ENCODE data around the gene WDR70.
"Not testable (repeated sequence)": the region's sequence is repeated elsewhere in the genome, so short reads cannot be mapped to it uniquely, and the experiment has no call there.

Gene WDR70

DNA sequence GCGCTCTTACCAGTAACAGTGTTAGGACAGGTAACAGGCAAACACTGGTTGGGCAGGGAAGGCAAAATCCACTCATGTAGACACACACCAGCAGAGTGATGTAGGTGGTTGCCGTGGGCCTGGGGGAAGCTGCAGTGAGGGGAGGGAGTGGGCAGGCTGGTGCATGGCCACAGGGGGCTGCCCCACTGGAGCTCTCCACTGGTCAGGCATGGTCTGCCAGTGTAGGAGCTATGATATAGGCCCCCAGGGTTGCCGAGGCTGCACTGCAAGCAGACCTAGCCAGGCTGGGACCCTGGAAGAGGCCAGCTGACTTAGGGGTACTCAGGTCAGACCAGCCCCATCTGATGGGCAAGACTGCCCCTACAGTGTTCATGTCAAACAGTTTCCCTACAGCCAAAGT is 306.1 kb downstream of the WDR70 start:
- no peak for DNase-seq (ENCODE audit: low spot score)

- DNase-seq (ENCODE audit: low spot score) = no peak
Observed at GRCh38 chr5:37685816-37686215, 306.7 kb downstream of the WDR70 start.

DNA sequence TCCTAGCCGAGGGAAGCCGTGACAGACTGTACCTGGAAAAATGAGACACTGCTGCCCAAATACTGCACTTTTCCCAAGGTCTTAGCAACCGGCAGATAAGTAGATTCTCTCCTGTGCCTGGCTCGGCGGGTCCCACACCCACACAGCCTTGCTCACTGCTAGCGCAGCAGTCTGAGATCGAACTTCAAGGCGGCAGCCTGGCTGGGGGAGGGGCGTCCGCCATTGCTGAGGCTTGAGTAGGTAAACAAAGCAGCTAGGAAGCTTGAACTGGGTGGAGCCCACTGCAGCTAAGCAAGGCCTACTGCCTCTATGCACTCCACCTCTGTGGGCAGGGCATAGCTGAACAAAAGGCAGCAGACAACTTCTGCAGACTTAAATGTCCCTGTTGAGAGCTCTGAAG is 309.8 kb downstream of the WDR70 start:
- not testable (repeated sequence) for DNase-seq (ENCODE audit: low spot score)

DNA sequence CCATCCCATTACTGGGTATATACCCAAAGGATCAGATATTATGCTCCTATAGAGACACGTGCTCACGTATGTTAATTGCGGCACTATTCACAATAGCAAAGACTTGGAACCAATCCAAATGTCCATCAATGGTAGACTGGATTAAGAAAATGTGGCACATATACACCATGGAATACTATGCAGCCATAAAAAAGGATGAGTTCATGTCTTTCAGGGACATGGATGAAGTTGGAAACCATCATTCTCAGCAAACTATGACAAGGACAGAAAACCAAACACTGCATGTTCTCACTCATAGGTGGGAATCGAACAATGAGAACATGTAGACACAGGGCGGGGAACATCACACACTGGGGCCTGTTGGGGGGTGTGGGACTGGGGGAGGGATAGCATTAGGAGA is 315.2 kb downstream of the WDR70 start:
- not testable (repeated sequence) for DNase-seq (ENCODE audit: low spot score)

- DNase-seq (ENCODE audit: low spot score) = no peak
Observed at GRCh38 chr5:37694867-37695266, 315.7 kb downstream of the WDR70 start.

- DNase-seq (ENCODE audit: low spot score) = no peak
Observed at GRCh38 chr5:37695647-37696046, 316.5 kb downstream of the WDR70 start.

DNA sequence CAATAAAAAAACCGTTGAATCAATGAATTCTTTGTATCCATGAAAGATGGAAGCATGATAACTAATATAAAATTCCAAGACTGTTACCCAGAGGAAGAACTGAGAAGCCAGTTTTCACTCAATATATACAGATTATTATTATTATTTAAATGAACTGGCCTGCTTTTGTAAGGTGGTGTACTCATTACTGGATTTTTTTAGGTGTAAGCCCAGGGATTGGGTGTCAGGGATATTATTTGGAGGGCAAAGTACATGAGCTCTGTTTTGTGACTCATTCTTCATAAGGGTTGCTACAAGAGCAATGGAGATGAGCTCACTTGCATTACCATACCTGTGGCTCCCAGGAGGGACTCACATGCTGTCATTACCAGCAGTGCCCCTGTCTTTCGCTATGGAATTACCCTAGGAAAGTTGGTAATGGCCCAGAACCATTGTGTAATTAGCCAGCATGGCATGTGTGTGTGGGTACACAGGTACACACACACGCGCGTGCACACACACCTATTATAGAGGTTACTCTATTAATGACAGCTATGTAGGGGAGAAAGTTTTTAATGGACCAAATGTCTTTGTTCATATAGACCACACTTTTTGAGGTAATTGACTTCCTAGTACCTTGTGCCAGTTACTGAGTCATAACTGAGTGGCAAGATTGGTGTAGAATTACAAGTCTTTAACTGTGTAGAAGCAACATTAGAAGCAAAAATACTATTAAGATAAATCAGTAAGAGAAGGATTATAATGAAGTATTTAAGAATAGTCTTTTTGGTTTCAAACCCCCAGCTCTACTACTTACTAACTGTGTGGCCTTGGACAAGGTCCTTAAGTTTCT is 317.3 kb downstream of the WDR70 start:
- no peak for DNase-seq (ENCODE audit: low spot score)

DNA sequence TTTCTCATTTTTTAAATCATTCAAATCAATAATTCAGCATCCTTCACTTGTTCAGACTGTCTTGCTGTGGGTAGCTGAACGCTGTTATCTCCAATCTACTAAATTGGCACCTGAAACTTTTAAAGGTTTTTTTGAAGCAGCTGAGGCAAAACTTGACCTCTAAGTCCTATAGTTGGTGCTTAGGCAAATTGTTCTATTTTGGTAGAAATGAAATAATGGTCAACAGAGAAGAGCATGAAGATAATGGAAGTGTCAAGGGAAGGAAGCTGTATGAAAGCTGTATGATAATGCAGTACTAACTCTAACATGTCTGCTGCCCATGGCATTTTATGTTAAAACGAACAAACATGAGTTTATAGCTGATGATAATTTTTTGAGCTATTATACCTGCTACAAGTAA is 322.8 kb downstream of the WDR70 start:
- DNase-seq (ENCODE audit: low spot score) = no peak

- no peak for DNase-seq (ENCODE audit: low spot score)
Observed at GRCh38 chr5:37703841-37704241, 324.7 kb downstream of the WDR70 start.

GRCh38 chr5:37704406-37704805 is 325.3 kb downstream of the WDR70 start:
- DNase-seq (ENCODE audit: low spot score) = no peak

DNA sequence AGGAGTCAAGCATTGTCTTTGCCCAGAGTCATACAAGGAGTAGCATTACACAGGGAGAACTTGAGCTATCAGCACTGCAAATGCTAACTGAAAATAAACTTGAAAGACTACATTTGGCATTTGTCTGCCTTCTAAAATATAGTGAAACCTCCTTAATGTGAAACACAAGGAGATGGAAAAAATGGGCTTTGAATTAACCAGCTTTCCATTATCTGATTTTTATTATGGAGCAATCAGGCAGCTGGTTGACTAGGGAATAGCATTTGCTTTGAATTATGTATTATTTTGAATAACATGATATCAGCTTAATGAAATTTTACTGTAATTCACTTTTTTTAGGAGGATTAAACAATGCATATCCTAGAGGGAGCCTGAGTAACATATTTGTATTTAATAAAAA is 329.9 kb downstream of the WDR70 start:
- DNase-seq (ENCODE audit: low spot score) = no peak

DNA sequence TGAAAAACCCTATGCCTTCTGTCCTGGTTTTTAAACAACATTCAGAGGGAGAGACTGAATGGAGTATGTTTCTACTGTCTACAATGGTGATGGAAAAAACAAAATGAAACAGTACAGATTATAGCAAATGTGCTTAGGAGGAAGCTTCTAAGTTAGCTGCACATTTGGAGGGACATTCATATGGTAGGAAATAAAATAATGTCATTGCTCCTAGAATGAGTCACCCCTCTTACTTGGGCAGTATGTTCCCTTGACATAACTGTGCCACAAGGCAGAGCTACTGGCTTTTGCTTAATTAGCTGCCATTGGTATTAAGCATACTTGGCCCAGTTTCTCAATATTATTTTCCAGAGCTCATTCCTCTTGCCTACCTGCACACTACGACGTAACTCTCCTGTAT is 331.8 kb downstream of the WDR70 start:
- no peak for DNase-seq (ENCODE audit: low spot score)

- no peak for DNase-seq (ENCODE audit: low spot score)
Observed at GRCh38 chr5:37712750-37713149, 333.6 kb downstream of the WDR70 start.

GRCh38 chr5:37714756-37715155 is 335.6 kb downstream of the WDR70 start:
- no peak for DNase-seq (ENCODE audit: low spot score)

DNA sequence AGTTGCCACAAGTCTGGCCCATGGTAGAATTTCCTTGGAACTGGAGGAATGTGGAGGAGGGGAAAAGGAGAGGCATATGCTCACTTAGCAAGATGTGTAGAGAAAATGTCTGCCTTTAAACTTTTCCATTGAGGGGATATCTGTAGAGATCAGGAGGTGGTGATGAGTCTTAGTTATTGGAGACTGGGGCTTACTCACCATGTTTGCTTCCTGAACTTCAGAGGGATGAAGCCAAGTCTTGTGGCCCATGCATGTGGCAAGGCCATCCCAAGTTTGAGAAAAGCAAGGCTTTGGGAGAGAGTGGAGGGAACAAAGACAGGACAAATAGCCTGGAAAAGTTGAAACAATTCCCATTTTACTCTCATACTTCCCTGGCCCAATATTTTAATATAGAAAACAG is 336.2 kb downstream of the WDR70 start:
- no peak for DNase-seq (ENCODE audit: low spot score)

GRCh38 chr5:37715992-37716391 is 336.9 kb downstream of the WDR70 start:
- DNase-seq (ENCODE audit: low spot score) = no peak

- no peak for DNase-seq (ENCODE audit: low spot score)
Observed at GRCh38 chr5:37716405-37716804, 337.3 kb downstream of the WDR70 start.

- DNase-seq (ENCODE audit: low spot score) = no peak
Observed at GRCh38 chr5:37717276-37717612, 338.1 kb downstream of the WDR70 start.

- no peak for DNase-seq (ENCODE audit: low spot score)
Observed at GRCh38 chr5:37717613-37718431, 338.7 kb downstream of the WDR70 start.

GRCh38 chr5:37720550-37720952 is 341.4 kb downstream of the WDR70 start:
- DNase-seq (ENCODE audit: low spot score) = no peak

GRCh38 chr5:37721447-37721871 is 342.3 kb downstream of the WDR70 start:
- no peak for DNase-seq (ENCODE audit: low spot score)

DNA sequence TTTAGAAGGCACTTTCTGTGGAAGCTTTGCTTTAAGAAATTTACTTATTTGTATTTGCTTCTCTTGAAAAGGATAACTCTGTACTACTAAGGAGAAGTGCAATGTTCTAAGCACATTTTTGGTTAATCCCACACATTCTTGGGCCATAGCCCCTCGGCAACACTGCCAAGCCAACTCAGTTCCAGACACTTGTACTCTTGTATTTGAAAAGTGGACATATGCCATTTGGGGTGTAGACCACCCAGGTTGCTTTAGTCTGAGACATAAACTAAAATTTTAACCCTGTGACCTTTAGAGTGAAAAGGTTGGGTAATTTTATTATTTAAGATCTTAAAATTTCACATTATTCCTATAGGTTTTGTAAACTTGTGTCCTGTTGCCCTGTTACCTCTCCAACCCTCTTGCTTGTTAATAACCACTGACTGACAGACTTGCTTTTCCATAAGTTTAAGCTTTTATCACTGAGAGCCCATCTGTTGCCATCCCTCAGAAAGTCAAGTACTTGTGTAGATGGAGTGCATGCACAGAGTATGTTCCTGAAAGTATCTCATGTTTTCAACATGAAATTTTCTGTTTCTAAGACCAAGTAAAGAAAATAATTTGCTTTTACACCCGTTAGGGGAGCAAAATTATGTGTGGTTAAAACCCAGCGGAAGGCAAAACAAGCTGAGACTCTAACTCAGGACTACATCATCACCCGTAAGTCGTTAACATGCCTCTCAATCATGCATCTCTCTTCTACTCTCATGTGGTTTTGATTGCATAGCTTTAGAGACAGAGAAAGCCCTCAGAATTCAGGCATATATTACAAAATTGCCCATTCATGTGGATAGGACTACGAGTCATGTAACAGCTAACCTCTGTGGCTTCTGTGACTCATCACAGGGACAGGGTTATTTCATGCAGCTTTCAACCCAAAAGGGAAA is 343.4 kb downstream of the WDR70 start:
- no peak for DNase-seq (ENCODE audit: low spot score)

All from Ammon's horn (tissue), 1 donor.